BLaER1 (cell line): ENCODE results near the gene ANKRD24.
"Not testable (repeated sequence)": the region's sequence is repeated elsewhere in the genome, so short reads cannot be mapped to it uniquely, and the experiment has no call there.

Experiments used
- H3K27ac ChIP-seq: shearing (Covaris generic); formaldehyde crosslinking; 2 replicates; pipeline ENCODE4 v1.8.1; 2022
- H3K27me3 ChIP-seq: shearing (Covaris generic); formaldehyde crosslinking; 2 replicates; pipeline ENCODE4 v1.8.1; 2022
- H3K36me3 ChIP-seq: shearing (Covaris generic); formaldehyde crosslinking; 2 replicates; pipeline ENCODE4 v1.8.1; 2022
- H3K4me1 ChIP-seq: shearing (Covaris generic); formaldehyde crosslinking; 2 replicates; pipeline ENCODE4 v1.8.1; 2022
- H3K4me2 ChIP-seq: shearing (Covaris generic); formaldehyde crosslinking; 2 replicates; pipeline ENCODE4 v1.8.1; 2022
- H3K4me3 ChIP-seq: shearing (Covaris generic); formaldehyde crosslinking; 2 replicates; pipeline ENCODE4 v1.8.1; 2022
- H3K9ac ChIP-seq: shearing (Covaris generic); formaldehyde crosslinking; 2 replicates; pipeline ENCODE4 v1.8.1; 2022
- H3K9me3 ChIP-seq: shearing (Covaris generic); formaldehyde crosslinking; 2 replicates; pipeline ENCODE4 v1.8.1; 2022
- H4K20me1 ChIP-seq: shearing (Covaris generic); formaldehyde crosslinking; 2 replicates; pipeline ENCODE4 v1.8.1; 2022
- Cebpa-rat ChIP-seq: shearing (Covaris generic); IDR thresholded peaks from 2 replicates; pipeline ENCODE4 v1.8.1; 2022

Gene ANKRD24

GRCh38 chr19:4228765-4229178, 46.3 kb downstream of the ANKRD24 start:
- no peaks in the 10 kb centered on the region for H3K36me3 ChIP-seq
- no peak overlapping the region for H3K9ac ChIP-seq
- peak overlapping the region; percentile 66 for H3K4me2 ChIP-seq
- no peaks in the 10 kb centered on the region for H3K9me3 ChIP-seq
- no peaks in the 10 kb centered on the region for H4K20me1 ChIP-seq
- H3K4me3 ChIP-seq, result no peak overlapping the region
- H3K27me3 ChIP-seq, result no peaks in the 10 kb centered on the region
- H3K4me1 ChIP-seq, result peaks cover 13% of the 10 kb centered on the region
- H3K27ac ChIP-seq, result 0 out of 2 replicates have a peak overlapping the region, but pooled peaks have one; percentile 30
- no peak for TF ChIP-seq Cebpa-rat

GRCh38 chr19:4229179-4229931, 46.9 kb downstream of the ANKRD24 start, which contains the start of gene EBI3:
Gene EBI3, plus strand, starts transcription at chr19:4229523. Its CDS starts 28 bp downstream, at chr19:4229551.
- H3K9me3 ChIP-seq, result no peaks in the 10 kb centered on the region
- H3K27ac ChIP-seq, result 0 out of 2 replicates have a peak within 1 kb of the TSS, but pooled peaks have one; percentile 30
- no peaks in the 10 kb centered on the region for H3K36me3 ChIP-seq
- no peaks in the 10 kb centered on the region for H3K27me3 ChIP-seq
- no peak within 1 kb of the TSS for H3K4me3 ChIP-seq
- no peak for TF ChIP-seq Cebpa-rat
- no peak within 1 kb of the TSS for H3K9ac ChIP-seq
- peaks cover 13% of the 10 kb centered on the region for H3K4me1 ChIP-seq
- peak within 1 kb of the TSS; percentile 66 for H3K4me2 ChIP-seq
- no peaks in the 10 kb centered on the region for H4K20me1 ChIP-seq

DNA sequence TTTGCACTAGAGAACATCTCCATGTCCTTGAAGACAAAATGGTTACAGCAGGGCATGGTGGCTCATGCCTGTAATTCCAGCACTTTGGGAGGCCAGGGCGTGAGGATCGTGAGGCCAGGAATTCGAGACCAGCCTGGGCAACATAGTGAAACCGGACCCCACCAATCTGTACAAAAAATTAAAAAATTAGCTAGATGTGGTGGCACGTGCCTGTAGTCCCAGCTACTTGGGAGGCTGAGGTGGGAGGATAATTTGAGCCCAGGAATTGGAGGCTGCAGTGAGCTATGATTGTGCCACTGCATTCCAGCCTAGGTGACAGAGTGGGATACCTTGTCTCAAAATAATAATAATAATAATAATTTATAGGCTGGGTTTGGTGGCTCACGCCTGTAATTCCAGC, 47.7 kb downstream of the ANKRD24 start:
- H3K27ac ChIP-seq, H3K4me2 ChIP-seq, H3K9ac ChIP-seq, H3K36me3 ChIP-seq, H3K27me3 ChIP-seq, H3K4me3 ChIP-seq, H3K9me3 ChIP-seq, H4K20me1 ChIP-seq: not testable (repeated sequence)
- peaks cover 13% of the 10 kb centered on the region for H3K4me1 ChIP-seq

DNA sequence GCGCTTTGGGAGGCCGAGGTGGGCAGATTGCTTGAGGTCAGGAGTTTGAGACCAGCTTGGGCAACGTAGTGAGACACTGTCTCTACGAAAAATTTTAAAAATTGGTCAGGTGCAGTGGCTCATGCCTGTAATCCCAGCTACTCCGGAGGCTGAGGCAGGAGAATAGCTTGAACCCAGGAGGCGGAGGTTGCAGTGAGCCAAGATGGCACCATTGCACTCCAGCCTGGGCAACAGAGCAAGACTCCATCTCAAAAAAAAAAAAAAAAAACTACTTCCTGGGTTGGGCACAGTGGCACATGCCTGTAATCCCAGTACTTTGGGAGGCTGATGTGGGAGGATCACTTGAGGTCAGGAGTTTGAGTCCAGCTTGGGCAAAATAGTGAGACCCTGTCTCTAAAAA, 49.0 kb downstream of the ANKRD24 start:
- not testable (repeated sequence) for H3K36me3 ChIP-seq, H3K27me3 ChIP-seq, H3K4me3 ChIP-seq, H3K9ac ChIP-seq, H3K9me3 ChIP-seq, H3K27ac ChIP-seq, H3K4me2 ChIP-seq, H4K20me1 ChIP-seq
- peaks cover 13% of the 10 kb centered on the region for H3K4me1 ChIP-seq

- not testable (repeated sequence) for H3K27ac ChIP-seq, H3K4me2 ChIP-seq, H3K4me3 ChIP-seq, H3K36me3 ChIP-seq, H3K9ac ChIP-seq, H3K9me3 ChIP-seq, H3K27me3 ChIP-seq, H4K20me1 ChIP-seq
- peaks cover 13% of the 10 kb centered on the region for H3K4me1 ChIP-seq
Observed at GRCh38 chr19:4232139-4232538, 49.6 kb downstream of the ANKRD24 start.

DNA sequence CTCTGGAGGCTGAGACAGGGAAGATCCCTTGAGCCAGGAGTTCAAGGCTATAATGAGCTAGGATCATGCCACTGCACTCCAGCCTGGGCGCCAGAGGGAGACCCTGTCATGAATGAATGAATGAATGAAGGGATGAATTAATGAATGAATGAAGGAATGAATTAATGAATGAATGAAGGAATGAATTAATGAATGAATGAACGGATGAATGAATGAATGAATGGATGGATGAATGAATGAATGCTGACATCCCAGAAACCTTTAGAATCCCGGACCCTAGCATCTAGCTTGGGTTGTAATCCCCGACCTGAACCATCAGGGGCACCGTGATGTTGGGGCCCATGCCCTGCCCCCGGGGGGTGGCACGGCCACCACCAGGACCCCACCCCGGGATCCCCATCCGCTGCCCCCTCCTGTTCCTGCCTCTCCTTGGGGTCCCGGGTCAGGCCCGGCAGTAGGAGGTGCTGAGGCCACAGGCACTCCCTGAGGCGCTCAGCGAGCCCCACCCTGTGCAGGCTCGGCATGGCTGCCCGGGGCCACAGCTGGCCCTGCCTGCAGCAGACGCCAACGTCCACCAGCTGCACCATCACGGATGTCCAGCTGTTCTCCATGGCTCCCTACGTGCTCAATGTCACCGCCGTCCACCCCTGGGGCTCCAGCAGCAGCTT, 50.3 kb downstream of the ANKRD24 start:
- H3K27ac ChIP-seq, result no peak overlapping the region
- H3K27me3 ChIP-seq, result no peaks in the 10 kb centered on the region
- H3K9me3 ChIP-seq, result no peaks in the 10 kb centered on the region
- no peak for TF ChIP-seq Cebpa-rat
- no peaks in the 10 kb centered on the region for H3K36me3 ChIP-seq
- H3K4me3 ChIP-seq, result no peak overlapping the region
- H3K4me2 ChIP-seq, result no peak overlapping the region
- no peaks in the 10 kb centered on the region for H4K20me1 ChIP-seq
- peaks cover 13% of the 10 kb centered on the region for H3K4me1 ChIP-seq
- H3K9ac ChIP-seq, result no peak overlapping the region

- Histone ChIP-seq H3K9me3 (no peaks in the 10 kb centered on the region), H3K4me1 (peaks cover 13% of the 10 kb centered on the region), H3K4me3 (no peak overlapping the region), H4K20me1 (no peaks in the 10 kb centered on the region), H3K9ac (no peak overlapping the region), H3K4me2 (no peak overlapping the region), H3K36me3 (no peaks in the 10 kb centered on the region), H3K27me3 (no peaks in the 10 kb centered on the region), H3K27ac (no peak overlapping the region)
- TF ChIP-seq Cebpa-rat, result no peak
Observed at GRCh38 chr19:4233282-4233853, 50.9 kb downstream of the ANKRD24 start.

- Histone ChIP-seq H3K36me3 (no peaks in the 10 kb centered on the region), H3K27me3 (no peaks in the 10 kb centered on the region), H3K27ac (no peak overlapping the region), H3K4me2 (no peak overlapping the region), H4K20me1 (no peaks in the 10 kb centered on the region), H3K4me3 (no peak overlapping the region), H3K9me3 (no peaks in the 10 kb centered on the region), H3K9ac (no peak overlapping the region), H3K4me1 (peaks cover 4% of the 10 kb centered on the region)
- no peak for TF ChIP-seq Cebpa-rat
Observed at GRCh38 chr19:4234142-4234861, 51.8 kb downstream of the ANKRD24 start.

DNA sequence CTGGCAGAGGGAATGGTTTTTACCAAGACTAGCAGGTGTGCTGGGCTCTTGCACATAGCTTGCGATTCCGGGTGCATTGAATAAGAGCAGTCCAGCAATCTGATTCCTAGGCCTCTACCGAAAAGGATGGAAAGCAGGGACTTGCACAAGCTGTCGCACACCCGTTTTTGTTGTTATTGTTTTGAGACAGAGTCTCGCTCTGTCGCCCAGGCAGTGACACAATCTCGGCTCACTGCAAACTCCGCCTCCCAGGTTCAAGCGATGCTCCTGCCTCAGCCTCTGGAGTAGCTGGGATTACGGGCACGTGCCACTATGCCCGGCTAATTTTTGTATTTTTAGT, 52.3 kb downstream of the ANKRD24 start:
- H3K9ac ChIP-seq, result no peak overlapping the region
- H4K20me1 ChIP-seq, result no peaks in the 10 kb centered on the region
- no peaks in the 10 kb centered on the region for H3K27me3 ChIP-seq
- no peak overlapping the region for H3K27ac ChIP-seq
- no peaks in the 10 kb centered on the region for H3K4me1 ChIP-seq
- no peak overlapping the region for H3K4me3 ChIP-seq
- TF ChIP-seq Cebpa-rat, result no peak
- no peaks in the 10 kb centered on the region for H3K36me3 ChIP-seq
- no peaks in the 10 kb centered on the region for H3K9me3 ChIP-seq
- no peak overlapping the region for H3K4me2 ChIP-seq

DNA sequence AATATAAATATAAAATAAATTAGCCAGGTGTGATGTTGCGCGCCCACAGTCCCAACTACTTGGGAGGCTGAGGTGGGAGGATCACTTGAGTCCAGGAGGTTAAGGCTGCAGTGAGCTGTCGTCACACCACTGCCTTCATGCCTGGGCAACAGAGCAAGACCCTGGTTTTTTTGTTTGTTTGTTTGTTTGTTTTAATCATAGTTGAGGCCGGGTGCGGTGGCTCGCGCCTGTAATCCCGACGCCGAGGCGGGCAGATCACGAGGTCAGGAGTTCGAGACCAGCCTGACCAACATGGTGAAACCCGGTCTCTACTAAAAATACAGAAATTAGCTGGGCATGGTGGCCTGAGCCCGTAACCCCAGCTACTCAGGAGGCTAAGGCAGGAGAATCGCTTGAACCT, 55.0 kb downstream of the ANKRD24 start:
- not testable (repeated sequence) for H3K4me1 ChIP-seq, H3K27me3 ChIP-seq, H3K4me2 ChIP-seq, H3K36me3 ChIP-seq, H3K27ac ChIP-seq, H3K9ac ChIP-seq, H4K20me1 ChIP-seq, H3K4me3 ChIP-seq
- H3K9me3 ChIP-seq, result 0 out of 2 replicates have a peak, but pooled peaks cover 12% of the 10 kb centered on the region
